ENCODE data around the gene SCNN1B.
"Not testable (repeated sequence)": the region's sequence is repeated elsewhere in the genome, so short reads cannot be mapped to it uniquely, and the experiment has no call there.

SCNN1B gene, protein sequence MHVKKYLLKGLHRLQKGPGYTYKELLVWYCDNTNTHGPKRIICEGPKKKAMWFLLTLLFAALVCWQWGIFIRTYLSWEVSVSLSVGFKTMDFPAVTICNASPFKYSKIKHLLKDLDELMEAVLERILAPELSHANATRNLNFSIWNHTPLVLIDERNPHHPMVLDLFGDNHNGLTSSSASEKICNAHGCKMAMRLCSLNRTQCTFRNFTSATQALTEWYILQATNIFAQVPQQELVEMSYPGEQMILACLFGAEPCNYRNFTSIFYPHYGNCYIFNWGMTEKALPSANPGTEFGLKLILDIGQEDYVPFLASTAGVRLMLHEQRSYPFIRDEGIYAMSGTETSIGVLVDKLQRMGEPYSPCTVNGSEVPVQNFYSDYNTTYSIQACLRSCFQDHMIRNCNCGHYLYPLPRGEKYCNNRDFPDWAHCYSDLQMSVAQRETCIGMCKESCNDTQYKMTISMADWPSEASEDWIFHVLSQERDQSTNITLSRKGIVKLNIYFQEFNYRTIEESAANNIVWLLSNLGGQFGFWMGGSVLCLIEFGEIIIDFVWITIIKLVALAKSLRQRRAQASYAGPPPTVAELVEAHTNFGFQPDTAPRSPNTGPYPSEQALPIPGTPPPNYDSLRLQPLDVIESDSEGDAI

DNA sequence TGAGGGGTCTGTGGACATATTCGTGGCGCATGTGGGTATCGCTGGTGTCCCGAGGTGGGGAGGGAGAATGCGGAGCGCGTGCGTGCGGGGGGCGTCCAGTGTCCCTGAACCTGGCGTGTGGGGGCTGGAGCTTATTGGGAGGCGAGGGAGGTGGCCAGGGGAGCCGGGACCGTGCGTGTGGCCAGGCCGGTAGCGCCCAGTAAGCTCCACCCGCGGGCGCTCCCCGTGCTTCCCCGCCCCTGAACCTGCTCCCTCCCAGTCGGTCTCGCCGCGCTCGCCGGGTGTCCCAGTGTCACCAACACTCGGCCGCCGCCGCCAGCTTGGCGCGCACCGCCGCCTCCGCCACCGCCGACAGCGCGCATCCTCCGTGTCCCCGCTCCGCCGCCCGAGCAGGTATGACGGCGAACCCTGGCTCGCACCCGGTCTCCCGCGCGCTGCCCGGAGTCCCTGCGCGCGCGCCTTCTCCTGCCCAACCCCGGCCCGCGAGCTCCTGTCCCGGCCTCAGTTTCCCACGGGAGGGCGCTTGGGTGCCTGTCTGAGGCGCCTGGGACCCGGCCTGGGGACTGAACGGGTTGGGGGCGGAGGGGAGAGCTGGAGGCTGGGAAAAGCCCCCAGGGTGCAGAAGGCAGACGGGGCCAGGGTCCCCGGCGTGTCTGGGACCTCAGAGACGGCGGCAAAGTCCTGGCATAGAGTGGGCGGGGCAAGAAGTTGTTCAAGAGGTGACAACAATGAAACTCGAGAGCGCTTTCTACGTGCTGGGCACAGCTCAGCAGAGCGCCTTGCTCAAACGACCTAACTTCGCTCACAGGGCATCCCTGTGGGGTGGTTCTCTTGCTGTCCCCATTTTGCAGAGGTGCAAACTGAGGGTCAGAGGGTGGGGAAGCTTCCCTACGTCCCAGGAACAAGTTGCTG lies at the start of gene SCNN1B:
Gene SCNN1B (plus strand): TSS at position 258 of the 912 bp plus-strand sequence. CDS start 46,298 bp downstream, outside the sequence.
- DNase-seq = no peak

DNA sequence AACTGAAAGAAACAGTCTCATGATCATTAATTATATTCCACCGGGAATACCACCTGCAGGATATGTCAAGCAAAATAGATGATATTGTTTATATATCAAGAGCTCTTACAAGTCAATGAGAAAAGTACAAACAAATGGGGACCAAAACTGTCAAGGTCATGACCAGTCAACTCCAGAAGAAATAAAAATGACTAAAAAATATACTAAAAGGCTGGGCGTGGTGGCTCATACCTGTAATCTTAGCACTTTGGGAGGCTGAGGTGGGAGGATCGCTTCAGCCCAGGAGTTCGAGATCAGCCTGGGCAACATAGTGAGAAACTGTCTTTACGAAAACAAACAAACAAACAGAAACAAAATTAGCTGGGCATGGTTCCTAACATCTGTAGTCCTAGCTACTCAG lies 49.8 kb upstream of the SCNN1B start:
- DNase-seq = no peak

DNA sequence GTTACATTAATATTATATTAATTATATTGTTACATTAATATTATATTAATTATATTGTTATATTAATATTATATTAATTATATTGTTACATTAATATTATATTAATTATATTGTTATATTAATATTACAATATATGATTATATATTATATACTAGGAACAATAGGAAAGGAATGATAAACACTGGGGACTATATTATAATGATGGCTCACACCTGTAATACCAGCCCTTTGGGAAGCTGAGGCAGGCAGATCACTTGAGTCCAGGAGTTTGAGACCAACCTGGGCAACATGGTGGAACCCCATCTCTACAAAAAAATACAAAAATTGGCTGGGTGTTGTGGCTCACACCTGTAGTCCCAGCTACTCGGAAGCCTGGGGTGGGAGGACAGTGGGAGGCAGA lies 48.5 kb upstream of the SCNN1B start:
- DNase-seq = not testable (repeated sequence)

DNA sequence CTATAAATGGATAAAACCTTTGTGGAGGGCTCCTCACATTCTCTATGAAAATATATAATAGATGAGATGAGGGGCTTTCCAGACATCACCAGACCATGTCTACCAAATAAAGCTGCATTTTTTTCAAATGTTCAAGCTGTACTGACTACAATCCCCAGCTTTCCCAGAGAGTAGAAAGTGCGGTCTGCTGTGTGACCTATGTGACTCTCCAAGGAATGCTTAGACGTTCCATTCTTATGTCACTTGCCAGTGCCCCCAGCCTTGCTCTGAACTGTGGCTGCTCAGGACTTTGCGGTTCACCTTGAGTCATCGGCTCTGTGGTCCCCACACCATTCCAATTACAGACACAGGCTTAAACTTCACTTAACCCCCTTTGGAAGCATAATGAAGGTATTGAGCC lies 47.8 kb upstream of the SCNN1B start:
- no peak for DNase-seq

DNA sequence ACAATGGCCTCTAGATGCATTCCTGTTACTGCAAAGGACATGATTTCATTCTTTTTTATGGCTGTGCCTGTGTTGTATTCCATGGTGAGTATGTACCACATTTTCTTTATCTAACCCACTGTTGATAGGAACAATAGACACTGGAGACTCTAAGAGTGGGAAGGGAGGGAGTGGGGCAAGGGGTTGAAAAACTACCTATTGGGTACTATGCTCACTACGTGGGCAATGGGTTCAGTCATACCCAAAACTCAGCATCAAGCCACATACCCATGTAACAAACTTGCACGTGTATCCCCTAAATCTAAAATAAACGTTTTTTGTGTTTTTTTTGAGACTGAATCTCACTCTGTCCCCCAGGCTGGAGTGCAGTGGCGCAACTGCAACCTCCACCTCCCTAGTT lies 47.1 kb upstream of the SCNN1B start:
- no peak for DNase-seq

DNA sequence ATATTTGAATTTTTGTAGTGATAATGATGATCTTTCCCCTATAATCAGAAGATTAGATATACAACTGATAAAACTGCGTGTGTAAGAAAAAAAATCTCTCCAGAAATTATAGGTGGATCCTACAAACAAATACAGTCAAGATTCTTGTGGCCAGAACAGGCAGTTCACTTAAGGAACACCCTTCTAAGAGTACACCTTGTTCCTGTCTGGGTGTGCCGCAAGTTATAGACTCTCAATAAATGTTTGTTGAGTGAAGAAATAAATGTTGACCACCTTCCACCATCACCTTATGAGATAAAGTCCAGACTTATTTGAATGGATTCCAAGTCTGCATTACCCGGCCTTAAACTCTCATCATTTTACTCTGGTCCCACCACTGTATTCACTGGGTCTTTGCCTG lies 45.7 kb upstream of the SCNN1B start:
- no peak for DNase-seq

DNA sequence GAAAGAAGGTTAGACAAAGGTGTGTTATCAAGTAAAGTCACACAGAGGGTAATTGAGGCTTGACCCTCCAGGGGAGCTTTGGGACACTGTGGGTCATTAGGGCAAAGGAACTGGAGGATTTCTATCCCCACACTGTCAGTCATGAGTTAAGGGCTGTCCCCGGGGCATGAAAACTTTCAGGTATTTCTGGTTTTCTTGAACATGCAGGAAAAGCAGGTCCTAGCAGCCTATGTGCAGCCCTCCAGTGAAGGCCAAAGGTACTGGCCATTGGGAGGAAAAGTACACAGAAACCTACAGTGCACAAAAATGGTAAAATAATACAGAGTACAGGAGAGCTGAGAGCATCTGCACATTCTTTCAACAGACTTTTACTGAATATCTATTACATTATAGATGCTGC lies 44.4 kb upstream of the SCNN1B start:
- no peak for DNase-seq

DNA sequence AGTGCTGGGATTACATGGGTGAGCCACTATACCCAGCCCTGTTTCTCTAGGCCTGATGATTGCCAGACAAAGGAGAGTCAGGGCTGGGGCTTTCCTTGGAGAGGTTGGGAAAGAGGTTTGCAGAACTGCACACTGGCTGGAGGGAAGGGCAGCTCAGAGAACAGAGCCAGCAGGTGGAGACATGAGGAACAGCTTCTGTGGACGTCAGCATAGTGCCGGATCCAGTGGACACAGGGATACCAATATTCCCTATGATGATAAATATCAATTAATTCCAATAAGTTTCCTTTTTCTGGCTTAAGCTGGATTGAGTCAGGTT lies 43.2 kb upstream of the SCNN1B start:
- DNase-seq = no peak

DNA sequence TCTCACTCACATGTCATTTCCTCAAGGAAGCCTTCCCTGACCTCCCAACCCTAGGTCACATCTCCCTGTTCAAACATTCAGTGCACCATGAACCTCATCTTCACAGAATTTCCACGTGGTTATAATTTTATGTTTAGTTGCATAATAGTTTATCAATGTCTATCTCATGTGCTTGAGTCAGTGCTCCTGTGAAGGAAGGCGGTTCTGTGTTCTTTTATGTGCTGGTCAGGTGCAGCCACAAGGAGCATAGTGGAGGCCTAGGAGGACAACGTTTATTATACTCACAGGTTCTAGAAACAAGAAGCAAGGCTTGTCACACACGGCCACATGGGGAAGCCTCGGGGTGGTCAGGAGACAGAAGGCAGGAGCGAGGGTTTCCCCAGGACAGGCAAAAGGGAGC lies 34.5 kb upstream of the SCNN1B start:
- no peak for DNase-seq

DNA sequence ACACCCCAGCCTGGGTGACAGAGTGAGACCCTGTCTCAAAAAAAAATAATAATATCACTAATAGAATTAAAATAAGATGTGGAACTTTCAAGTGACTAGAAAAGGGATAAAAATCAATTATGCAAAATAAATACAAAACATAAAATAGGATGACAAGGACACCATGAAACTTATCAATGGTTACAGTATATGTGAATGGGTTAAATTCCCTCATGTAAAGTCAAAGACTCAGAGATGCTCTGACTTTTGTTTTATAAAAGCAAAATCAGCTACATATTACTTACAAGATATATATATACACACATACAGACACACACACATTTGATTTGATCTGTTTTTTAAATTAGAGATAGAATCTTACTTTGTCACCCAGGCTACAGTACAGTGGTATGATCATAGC lies 33.5 kb upstream of the SCNN1B start:
- DNase-seq = no peak

DNA sequence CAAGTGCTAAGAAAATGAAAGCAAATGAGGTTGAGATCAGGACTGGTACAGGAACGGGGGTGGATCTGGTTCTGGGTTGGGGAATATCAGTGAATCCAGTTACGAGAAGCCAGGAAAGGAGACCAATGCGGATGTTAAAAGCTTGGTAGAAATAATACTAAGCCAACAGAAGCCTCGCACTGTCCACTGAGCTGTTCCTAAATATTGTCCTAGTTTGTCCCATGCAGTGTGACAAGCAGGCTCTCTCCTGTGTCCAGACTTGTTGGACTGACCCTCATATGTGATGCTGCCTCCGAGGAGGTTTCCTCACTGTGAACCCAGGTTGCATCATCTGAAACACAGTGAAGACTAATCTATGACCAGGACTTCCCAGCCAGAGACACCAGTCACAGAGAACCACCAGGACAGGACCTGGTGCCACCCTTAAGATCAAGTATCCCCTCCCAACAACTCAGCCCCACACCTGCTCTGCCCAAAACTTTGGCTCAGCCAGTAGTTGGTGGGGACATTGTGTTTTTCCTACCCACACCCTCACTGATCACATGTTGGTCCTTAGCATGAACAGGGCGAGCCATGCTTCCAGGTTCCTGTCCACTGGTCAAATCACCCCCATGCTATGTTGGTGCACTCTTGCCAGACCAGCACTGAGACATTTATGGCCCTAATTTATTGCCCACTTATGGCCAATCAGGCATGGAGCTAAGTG lies 32.7 kb upstream of the SCNN1B start:
- DNase-seq = no peak

DNA sequence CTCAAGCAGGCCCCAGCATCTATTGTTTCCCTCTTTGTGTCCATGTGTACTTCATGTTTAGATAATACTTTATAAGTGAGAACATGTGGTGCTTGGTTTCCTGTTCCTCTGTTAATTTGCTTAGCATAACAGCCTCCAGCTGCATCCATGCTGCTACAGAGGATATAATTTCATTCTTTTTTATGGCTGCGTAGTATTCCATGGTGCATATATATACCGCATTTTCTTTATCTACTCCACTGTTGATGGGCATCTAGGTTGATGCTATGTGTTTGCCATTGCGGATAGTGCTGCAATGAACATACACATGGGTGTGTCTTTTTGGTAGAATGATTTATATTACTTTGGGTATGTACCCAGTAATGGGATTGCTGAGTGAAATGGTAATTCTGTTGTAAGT lies 31.4 kb upstream of the SCNN1B start:
- DNase-seq = no peak

DNA sequence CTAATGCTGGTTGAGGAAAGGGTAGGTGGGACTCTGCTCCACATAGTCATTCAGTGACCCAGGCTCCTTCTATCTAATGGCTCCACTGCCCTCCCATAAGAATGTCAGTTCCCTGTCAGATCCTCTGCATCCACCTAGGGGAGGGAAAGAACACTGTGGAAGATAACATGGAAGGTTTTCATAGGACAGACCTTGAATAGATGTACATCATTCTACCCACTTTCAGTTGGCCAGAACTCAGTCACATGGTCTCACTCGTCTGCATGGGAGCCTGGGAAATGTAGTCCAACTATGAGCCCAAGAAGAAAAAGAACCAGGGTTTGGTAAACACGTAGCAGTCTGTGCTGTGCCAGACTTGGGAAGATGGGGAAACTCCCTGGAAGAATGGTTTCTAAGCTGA lies 27.1 kb upstream of the SCNN1B start:
- DNase-seq = no peak

DNA sequence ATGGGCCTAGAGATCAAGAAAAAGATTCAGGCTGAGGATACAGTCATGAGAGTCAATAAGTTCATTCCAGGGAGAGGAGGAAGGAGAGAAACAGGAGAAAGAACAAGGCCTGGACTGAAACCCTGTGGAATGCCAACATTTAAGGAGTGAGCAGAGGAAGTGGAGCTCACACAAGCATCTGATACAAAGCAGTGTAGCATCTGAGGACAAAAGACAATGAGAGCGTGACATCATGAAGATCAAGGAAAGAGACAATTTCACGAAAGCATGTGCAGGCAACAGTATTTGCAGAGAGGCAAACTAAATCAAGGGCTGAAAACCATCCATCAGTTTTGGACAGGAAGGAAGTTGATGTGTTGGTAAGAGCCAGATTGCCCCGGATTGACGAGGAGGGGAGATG lies 25.3 kb upstream of the SCNN1B start:
- no peak for DNase-seq

DNA sequence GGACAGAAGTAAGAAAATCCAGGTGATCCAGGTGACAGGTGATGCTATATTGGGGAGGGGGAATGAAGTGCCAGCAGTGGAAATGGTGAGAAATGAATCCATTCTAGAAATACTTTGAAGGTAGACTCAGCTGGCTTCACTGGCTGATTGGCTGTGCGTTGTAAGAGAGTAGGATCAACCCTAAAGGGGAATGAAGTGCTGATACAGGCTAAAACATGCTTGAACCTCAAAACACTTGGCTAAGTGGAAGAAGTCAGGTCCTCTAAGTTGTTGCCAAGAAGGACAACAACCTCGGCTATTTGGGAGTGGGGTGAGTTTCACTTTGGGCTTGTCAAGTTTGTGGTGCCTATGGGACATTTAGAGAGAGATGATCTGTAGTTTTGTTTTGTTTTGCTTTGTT lies 24.1 kb upstream of the SCNN1B start:
- no peak for DNase-seq

DNA sequence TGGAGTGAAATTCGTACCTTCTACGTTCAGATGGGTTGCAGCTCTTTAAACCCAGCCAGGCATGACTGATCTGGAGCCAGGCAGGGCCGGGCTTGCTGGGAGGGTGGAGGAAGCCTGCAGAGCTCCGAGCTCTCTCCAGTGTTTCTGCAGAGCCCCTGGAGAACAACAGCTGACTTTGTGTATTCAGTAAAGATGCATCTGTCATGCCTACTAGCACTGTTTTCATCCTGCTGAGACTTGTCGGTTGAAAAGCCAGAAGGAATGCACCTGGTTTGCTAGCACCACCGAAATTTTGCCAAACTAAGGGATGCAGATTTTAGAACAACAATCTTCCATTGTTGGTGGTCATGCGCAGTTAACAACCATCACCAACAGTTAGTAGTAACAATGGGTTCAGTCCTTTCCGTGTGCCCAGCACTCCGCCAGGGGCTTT lies 22.4 kb upstream of the SCNN1B start:
- no peak for DNase-seq

DNA sequence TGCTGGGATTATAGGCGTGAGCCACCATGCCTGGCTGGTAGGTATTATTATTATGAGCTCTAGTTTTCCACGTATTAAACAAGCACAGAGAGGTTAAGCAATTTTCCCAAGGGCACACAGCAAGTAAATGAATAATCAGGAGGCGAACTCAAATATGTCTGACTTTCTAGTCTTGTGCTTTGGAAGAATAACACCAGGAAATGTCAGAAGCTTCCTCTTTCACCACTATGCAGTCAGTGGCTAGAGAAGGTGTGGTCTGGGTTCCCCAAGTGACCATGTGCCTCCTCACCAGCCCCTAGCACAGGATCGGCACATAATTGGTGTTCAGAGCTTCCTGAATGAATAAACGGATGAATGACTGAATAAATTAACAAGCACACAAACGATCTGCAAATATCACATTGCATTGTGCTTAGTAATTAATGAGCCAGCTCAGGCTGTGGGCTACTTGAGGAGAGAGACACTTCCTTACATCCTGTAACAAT lies 21.6 kb upstream of the SCNN1B start:
- no peak for DNase-seq

DNA sequence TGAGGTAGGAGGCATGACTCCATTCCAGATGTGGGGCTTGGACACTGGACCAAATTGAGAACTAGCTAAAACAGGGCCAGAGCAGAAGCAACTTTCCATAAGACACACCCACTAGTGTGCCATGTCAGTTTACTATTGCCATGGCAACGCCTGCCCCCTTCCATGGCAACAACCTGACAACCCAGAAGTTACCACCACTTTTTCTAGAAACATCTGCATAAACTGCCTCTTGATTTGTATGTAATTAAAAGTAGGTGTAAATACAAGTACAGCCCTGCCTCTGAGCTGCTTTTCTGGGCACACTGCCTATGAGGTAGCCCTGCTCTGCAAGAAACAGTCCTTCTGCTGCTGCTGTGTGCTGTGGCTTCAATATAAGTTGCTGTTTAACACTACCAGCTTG lies 19.5 kb upstream of the SCNN1B start:
- no peak for DNase-seq

DNA sequence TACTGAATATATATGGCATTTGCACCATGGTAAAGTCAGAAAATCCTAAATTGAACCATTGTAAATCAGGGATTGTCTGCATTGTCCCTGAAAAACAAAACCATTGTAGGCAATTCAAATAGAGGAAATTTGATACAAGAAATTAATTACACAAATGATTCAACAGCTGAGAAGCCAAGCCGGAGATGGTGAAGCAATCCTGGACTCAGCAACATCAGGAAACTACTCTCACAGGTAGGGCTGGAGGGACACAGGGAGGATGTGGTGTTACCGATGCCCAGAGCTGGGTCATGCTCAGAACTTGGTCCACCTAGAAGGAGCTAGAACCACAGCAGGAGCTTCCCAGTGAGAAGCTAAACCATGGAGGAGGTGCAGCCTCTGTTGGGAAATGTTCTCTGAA lies 18.5 kb upstream of the SCNN1B start:
- no peak for DNase-seq

DNA sequence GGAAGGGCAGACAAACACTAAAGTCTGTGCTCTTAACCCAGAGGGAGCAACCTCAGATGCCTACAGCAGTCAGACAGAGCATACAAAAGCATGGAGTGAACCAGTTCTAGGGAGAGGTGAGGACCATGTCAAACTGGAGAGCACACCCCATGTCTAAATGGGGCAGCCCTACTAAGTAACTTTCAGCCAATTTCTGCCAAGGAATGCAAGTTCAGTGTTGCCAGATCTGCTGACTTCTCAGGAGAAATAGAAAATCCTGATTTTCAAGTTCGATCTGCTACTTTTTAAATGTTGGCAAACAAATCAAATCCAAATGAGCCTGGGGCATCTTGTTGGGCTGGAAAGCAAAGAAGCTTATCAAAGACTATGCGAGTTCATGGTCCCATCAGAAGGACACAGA lies 17.5 kb upstream of the SCNN1B start:
- no peak for DNase-seq

DNA sequence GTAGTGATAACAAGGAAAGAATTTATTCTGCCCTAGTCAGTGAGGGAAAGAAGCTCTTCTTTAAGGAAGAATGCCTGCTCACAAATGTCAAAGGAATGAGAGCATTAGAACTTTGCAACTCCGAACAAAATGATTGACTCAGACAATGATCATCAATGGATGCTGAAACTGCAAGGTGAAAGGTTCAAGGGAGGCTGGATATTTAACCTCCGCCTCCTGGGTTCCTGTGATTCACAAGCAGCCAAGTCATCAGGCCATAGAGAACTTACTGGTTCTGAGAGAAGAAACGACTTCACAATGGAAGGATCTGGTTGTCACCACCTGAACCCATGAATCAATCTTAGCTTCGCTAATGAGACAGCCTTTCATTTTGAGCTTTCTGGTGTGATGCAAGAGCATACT lies 16.0 kb upstream of the SCNN1B start:
- DNase-seq = no peak

DNA sequence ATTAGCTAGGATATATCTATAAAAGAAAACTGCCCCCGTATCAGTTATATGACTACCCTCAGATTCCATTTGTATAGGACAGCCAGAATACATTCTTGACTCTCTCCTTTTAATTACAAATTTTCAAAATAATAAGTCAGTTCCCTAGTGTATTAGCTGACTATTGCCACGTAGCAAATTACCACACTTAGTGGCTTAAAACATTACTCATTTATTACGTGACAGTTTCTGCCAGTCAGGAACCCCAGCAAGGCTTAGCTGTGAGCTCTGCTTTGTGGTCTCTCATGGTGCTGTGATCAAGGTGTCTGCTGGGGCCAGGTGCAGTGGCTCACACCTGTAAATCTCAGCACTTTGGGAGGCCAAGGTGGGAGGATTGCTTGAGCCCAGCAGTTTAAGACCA lies 13.9 kb upstream of the SCNN1B start:
- DNase-seq = no peak
